Measurements from ENCODE around the gene DENND4C.

- TF ChIP-seq, protein P1, sequence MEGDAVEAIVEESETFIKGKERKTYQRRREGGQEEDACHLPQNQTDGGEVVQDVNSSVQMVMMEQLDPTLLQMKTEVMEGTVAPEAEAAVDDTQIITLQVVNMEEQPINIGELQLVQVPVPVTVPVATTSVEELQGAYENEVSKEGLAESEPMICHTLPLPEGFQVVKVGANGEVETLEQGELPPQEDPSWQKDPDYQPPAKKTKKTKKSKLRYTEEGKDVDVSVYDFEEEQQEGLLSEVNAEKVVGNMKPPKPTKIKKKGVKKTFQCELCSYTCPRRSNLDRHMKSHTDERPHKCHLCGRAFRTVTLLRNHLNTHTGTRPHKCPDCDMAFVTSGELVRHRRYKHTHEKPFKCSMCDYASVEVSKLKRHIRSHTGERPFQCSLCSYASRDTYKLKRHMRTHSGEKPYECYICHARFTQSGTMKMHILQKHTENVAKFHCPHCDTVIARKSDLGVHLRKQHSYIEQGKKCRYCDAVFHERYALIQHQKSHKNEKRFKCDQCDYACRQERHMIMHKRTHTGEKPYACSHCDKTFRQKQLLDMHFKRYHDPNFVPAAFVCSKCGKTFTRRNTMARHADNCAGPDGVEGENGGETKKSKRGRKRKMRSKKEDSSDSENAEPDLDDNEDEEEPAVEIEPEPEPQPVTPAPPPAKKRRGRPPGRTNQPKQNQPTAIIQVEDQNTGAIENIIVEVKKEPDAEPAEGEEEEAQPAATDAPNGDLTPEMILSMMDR (IDR thresholded peaks at IDR 0.05) = no peak
- no peak for TF ChIP-seq POLR2A (IDR thresholded peaks at IDR 0.05)
Measured at GRCh38 chr9:19288081-19288480, 57.6 kb downstream of the DENND4C start.

Measured in body of pancreas (tissue), 4 donors.